WERI-Rb-1 (cell line): ENCODE measurements around the gene NGF.

Experiments
- DNase-seq: peaks from one replicate; pipeline ENCODE4 v3.0.0-alpha.2; 2020
- H3K27ac ChIP-seq: fragments of 250-450 bp; sonication (Bioruptor Pico); 2 replicates; pipeline ENCODE4 v1.5.1; 2020; ENCODE audit warnings: mild to moderate bottlenecking, moderate library complexity
- H3K27me3 ChIP-seq: fragments of 250-450 bp; sonication (Bioruptor Pico); 2 replicates; pipeline ENCODE4 v1.5.1; 2021; ENCODE audit warnings: mild to moderate bottlenecking, low read depth, moderate library complexity; ENCODE audit not compliant: insufficient read depth, severe bottlenecking
- H3K36me3 ChIP-seq: fragments of 250-450 bp; sonication (Bioruptor Pico); 2 replicates; pipeline ENCODE4 v1.5.1; 2020; ENCODE audit warnings: mild to moderate bottlenecking, moderate library complexity
- H3K4me3 ChIP-seq: 2 replicates; pipeline ENCODE4 v1.5.1; 2011; ENCODE audit warnings: low read depth, mild to moderate bottlenecking, control low read depth, low read length
- H3K9me3 ChIP-seq: fragments of 250-450 bp; sonication (Bioruptor Pico); 2 replicates; pipeline ENCODE4 v1.5.1; 2021; ENCODE audit warnings: mild to moderate bottlenecking, moderate library complexity; ENCODE audit not compliant: severe bottlenecking
- CTCF ChIP-seq: IDR thresholded peaks from 2 replicates; pipeline ENCODE4 v1.5.1; 2011; ENCODE audit warnings: low read depth, mild to moderate bottlenecking, control low read depth, inconsistent platforms, low read length

NGF gene

DNA sequence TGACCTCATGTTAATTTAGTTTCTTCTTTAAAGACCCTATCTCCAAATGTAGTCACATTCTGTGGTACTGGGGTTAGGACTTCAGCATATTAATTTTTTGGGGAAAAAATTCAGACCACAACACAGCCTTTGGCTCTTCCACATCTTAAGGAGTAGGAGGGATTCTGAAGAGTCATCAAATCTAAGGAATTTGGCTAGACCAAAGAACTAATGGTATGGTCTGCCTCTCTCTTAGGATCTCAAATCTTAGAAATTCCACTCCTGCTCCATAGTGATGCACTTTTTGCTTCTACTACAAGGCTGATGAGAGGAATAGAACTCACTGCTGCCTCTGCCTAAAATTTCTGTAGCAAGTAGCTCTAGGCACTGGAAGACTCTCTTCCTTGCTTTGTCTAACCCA lies 80.5 kb downstream of the NGF start:
- Histone ChIP-seq H3K9me3 (peaks cover 10% of the 10 kb centered on the region), H3K4me3 (no peak overlapping the region), H3K36me3 (no peaks in the 10 kb centered on the region), H3K27me3 (no peaks in the 10 kb centered on the region), H3K27ac (no peak overlapping the region)
- TF ChIP-seq CTCF = no peak
- DNase-seq = no peak

GRCh38 chr1:115255154-115255553 lies 82.9 kb downstream of the NGF start:
- Histone ChIP-seq H3K36me3 (no peaks in the 10 kb centered on the region), H3K27ac (no peak overlapping the region), H3K4me3 (no peak overlapping the region), H3K9me3 (peaks cover 10% of the 10 kb centered on the region), H3K27me3 (no peaks in the 10 kb centered on the region)
- TF ChIP-seq CTCF = no peak
- no peak for DNase-seq

- no peaks in the 10 kb centered on the region for H3K36me3 ChIP-seq
- no peaks in the 10 kb centered on the region for H3K9me3 ChIP-seq
- no peak for TF ChIP-seq CTCF
- H3K27ac ChIP-seq = no peak overlapping the region
- no peak overlapping the region for H3K4me3 ChIP-seq
- DNase-seq = no peak
- H3K27me3 ChIP-seq = no peaks in the 10 kb centered on the region
Measured at GRCh38 chr1:115252585-115252984, 85.5 kb downstream of the NGF start.

- Histone ChIP-seq H3K27ac (no peak overlapping the region), H3K36me3 (no peaks in the 10 kb centered on the region), H3K4me3 (no peak overlapping the region), H3K27me3 (no peaks in the 10 kb centered on the region), H3K9me3 (no peaks in the 10 kb centered on the region)
- DNase-seq = peak; percentile 26
- TF ChIP-seq CTCF = no peak
Measured at GRCh38 chr1:115251856-115252255, 86.2 kb downstream of the NGF start.

- no peak overlapping the region for H3K27ac ChIP-seq
- H3K9me3 ChIP-seq = no peaks in the 10 kb centered on the region
- no peak overlapping the region for H3K4me3 ChIP-seq
- no peaks in the 10 kb centered on the region for H3K27me3 ChIP-seq
- no peak for DNase-seq
- no peak for TF ChIP-seq CTCF
- H3K36me3 ChIP-seq = no peaks in the 10 kb centered on the region
Measured at GRCh38 chr1:115251340-115251748, 86.7 kb downstream of the NGF start.

DNA sequence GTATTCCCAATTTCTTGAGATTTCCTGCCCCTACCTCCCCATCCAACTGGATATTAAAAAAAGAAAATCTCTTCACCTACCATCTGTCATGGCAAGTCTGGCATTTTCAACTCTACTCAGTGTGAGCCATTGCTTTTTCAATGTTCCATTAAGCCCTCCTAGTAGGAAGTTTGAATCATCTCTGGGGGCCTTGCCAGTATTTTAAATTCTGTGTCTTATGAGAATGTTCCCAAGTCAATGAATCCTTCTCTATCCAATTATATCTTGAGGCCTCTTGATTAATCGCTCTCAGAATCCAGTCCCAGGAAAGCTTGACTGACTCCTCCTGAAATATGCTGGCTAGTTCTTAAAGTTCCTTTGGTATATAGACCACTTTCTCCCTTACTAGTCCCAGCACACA lies 91.5 kb downstream of the NGF start:
- Histone ChIP-seq H3K36me3 (no peaks in the 10 kb centered on the region), H3K4me3 (no peak overlapping the region), H3K27me3 (no peaks in the 10 kb centered on the region), H3K9me3 (no peaks in the 10 kb centered on the region), H3K27ac (no peak overlapping the region; the same call in 1 of the 2 replicates)
- no peak for TF ChIP-seq CTCF
- DNase-seq = no peak
